Stimulated activated CD8-positive, alpha-beta memory T cell treated with anti-CD3 and anti-CD28 coated beads, Interleukin-2, amount 100 ng/mL, for 48 hours (primary cell): ENCODE results near the gene C2orf81.

Experiments
- DNase-seq, 2 donors: peaks; one replicate each; pipeline ENCODE4 v3.0.0-alpha.2; 2020; ENCODE audit warnings: low read depth in 2 of 2

C2orf81 gene

GRCh38 chr2:74391209-74391579 lies 30.2 kb downstream of the C2orf81 start:
- no peak for DNase-seq

- no peak for DNase-seq
Observed at GRCh38 chr2:74390606-74391005, 30.8 kb downstream of the C2orf81 start.

- no peak for DNase-seq
Observed at GRCh38 chr2:74387346-74387745, 34.1 kb downstream of the C2orf81 start.

GRCh38 chr2:74385396-74385795 lies 36.0 kb downstream of the C2orf81 start:
- no peak for DNase-seq

- no peak for DNase-seq
Observed at GRCh38 chr2:74384051-74384450, 37.4 kb downstream of the C2orf81 start.

GRCh38 chr2:74383254-74383653 lies 38.2 kb downstream of the C2orf81 start:
- no peak for DNase-seq

GRCh38 chr2:74381751-74382150 lies 39.7 kb downstream of the C2orf81 start:
- no peak for DNase-seq

GRCh38 chr2:74379851-74380789 lies 41.3 kb downstream of the C2orf81 start, which contains the start of gene DCTN1:
Gene DCTN1 (minus strand): TSS chr2:74380311. CDS start chr2:74380037, 274 bp downstream.
- DNase-seq: no peak

GRCh38 chr2:74378007-74378406 lies 43.4 kb downstream of the C2orf81 start:
- DNase-seq: no peak

- DNase-seq: no peak
Observed at GRCh38 chr2:74375838-74376237, 45.6 kb downstream of the C2orf81 start.

- DNase-seq: no peak
Observed at GRCh38 chr2:74374509-74375205, 46.8 kb downstream of the C2orf81 start.

GRCh38 chr2:74373985-74374384 lies 47.4 kb downstream of the C2orf81 start:
- DNase-seq: no peak

- DNase-seq: no peak
Observed at GRCh38 chr2:74373221-74373676, 48.2 kb downstream of the C2orf81 start.

- no peak for DNase-seq
Observed at GRCh38 chr2:74372674-74373073, 48.7 kb downstream of the C2orf81 start.

GRCh38 chr2:74371421-74371820 lies 50.0 kb downstream of the C2orf81 start:
- no peak for DNase-seq

GRCh38 chr2:74369976-74370375 lies 51.4 kb downstream of the C2orf81 start:
- DNase-seq: no peak

GRCh38 chr2:74368499-74368898 lies 52.9 kb downstream of the C2orf81 start:
- DNase-seq: no peak

GRCh38 chr2:74367789-74368188 lies 53.6 kb downstream of the C2orf81 start:
- DNase-seq: no peak

GRCh38 chr2:74366036-74366435 lies 55.4 kb downstream of the C2orf81 start:
- no peak for DNase-seq

GRCh38 chr2:74364533-74365505 lies 56.6 kb downstream of the C2orf81 start:
- no peak for DNase-seq
